ACC112 (cell line): ENCODE results near the gene MT1M.
"Not testable (repeated sequence)": the region's sequence is repeated elsewhere in the genome, so short reads cannot be mapped to it uniquely, and the experiment has no call there.

Experiments
- H2AFZ ChIP-seq: fragments of 200-600 bp; sonication (generic); one replicate; pipeline ENCODE4 v1.6.0; 2017; ENCODE audit warnings: antibody characterized with exemption, low read length; ENCODE audit not compliant: unreplicated experiment
- H3K27ac ChIP-seq: fragments of 200-600 bp; sonication (generic); 2 replicates; pipeline ENCODE4 v1.5.1; 2014; ENCODE audit warnings: low read depth, mild to moderate bottlenecking, antibody characterized with exemption, low read length, moderate library complexity
- H3K27me3 ChIP-seq: fragments of 200-600 bp; sonication (generic); 2 replicates; pipeline ENCODE4 v1.6.1; 2014; ENCODE audit warnings: mild to moderate bottlenecking, antibody characterized with exemption, low read length, moderate library complexity, mixed read lengths; ENCODE audit not compliant: insufficient read depth
- H3K36me3 ChIP-seq: fragments of 200-600 bp; sonication (generic); 2 replicates; pipeline ENCODE4 v1.6.1; 2016; ENCODE audit warnings: mild to moderate bottlenecking, antibody characterized with exemption, low read length, moderate library complexity, mixed read lengths; ENCODE audit not compliant: insufficient read depth
- H3K4me1 ChIP-seq: fragments of 200-600 bp; sonication (generic); one replicate; pipeline ENCODE4 v1.6.1; 2016; ENCODE audit warnings: low read length, mixed read lengths; ENCODE audit not compliant: insufficient read depth, unreplicated experiment, control insufficient read depth
- H3K4me3 ChIP-seq: fragments of 200-600 bp; sonication (generic); 2 replicates; pipeline ENCODE4 v1.5.1; 2014; ENCODE audit warnings: mild to moderate bottlenecking, low read depth, low read length
- H3K79me2 ChIP-seq: fragments of 200-600 bp; sonication (generic); one replicate; pipeline ENCODE4 v1.6.0; 2016; ENCODE audit warnings: low read length; ENCODE audit not compliant: control insufficient read depth, unreplicated experiment, insufficient read depth

The MT1M gene

DNA sequence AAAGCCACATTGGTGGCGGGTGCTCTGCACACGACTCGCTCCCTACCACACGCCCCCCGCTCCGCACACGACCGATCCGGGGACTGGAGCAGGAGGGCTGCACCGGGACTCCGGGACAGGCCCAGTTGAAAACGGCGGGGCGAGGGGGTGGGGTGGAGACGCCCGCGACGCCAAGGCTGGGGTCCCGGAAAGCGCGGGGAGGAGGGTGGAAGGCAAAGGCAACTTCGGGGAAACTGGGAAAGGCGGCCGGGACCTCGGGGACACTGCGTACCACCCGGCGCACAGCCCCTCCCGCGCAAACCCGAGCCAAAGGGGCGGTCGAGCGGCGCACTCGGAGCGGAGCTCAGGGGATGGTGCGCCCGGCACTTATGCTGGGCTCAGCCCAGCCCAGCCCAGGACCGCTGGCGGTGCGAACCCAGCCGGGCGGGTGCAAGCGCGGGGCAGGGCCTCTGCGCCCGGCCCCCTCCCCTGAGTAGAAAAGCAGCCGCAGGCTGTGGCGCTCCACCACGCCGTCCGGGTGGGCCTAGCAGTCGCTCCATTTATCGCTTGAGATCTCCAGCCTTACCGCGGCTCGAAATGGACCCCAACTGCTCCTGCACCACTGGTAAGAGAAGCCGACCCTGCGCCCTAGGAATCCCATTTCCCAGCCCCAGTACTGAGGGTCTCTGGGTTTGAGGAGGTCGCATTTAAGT lies at the start of gene MT1M:
Gene MT1M, plus strand, starts transcription at position 504 of the 692 bp plus-strand sequence. Its CDS starts 73 bp downstream, at position 577.
- no peaks in the 10 kb centered on the region for H3K36me3 ChIP-seq

DNA sequence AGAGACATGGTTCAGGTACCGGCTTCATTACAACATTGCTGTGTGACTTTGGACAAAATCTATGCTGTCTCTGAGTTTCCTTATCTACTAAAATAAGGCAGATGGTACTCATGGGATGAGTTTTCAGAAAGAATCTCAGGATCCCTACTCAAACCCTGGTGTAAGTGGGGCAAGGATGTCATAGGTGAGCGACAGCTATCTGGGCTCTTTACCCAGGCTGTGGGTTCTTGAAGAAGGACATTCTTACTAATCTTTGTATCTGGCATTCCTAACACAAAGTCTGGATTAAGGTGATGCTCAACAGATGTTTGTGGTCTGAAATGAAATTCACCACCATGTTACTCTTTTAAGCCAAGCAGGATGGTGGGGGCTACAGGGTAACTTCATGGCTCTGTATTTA lies 49.5 kb upstream of the MT1M start:
- not testable (repeated sequence) for H3K27me3 ChIP-seq, H3K36me3 ChIP-seq, H3K27ac ChIP-seq

More for the DNA sequence above, at the start of gene MT1M:
- H3K27me3 ChIP-seq, result no peaks in the 10 kb centered on the region
- H3K4me1 ChIP-seq, result no peaks in the 10 kb centered on the region
- peak within 1 kb of the TSS; percentile 10; the same call in 1 of the 2 replicates for H3K27ac ChIP-seq
- H2AFZ ChIP-seq, result peak within 1 kb of the TSS; percentile 95
- H3K79me2 ChIP-seq, result no peaks in the 10 kb centered on the region
- peak within 1 kb of the TSS; percentile 82 for H3K4me3 ChIP-seq

DNA sequence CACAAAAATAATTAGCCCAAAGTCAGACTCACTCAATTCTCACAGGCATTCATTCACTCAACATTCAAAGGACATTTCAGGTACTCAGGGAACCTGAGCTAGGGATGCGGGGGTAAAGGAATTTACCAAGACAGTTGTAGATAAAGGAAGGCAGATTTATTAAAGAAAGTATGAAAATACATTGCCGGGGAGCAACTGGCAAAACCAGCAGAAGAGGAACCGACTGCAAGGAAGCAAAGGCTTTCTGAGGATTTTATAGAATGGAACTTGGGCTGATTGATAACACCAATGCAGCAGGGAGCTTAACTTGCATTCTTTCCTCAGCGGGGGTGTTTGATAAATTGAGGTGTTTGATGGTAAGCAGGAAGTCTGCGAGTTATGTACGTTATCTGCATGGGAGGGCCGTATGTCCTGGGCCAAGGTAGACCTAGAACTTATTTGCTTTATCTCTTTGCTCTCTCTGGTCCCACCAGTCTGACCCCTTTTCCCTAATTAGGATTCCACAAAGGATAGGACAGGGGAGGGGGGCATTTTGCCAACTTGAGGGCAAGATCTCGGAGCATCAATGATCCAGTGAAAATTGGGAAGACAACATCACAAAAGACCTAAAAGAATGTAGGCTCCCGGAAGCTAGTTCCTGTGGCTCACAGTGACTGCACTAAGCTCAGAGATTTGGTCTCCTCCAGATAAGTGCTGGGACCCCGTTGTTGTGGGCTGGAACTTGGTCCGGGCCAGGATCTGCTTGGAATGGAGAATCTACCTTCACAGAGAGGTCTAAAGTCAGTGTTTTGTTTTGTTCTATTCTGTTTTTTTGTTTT lies 48.9 kb upstream of the MT1M start:
- H3K36me3 ChIP-seq, result no peaks in the 10 kb centered on the region
- H3K4me1 ChIP-seq, result peaks cover 3% of the 10 kb centered on the region
- H3K27me3 ChIP-seq, result peaks cover 11% of the 10 kb centered on the region; the same call in 1 of the 2 replicates
- no peak overlapping the region for H3K27ac ChIP-seq
- no peak overlapping the region for H3K4me3 ChIP-seq
- H3K79me2 ChIP-seq, result no peaks in the 10 kb centered on the region
- no peak overlapping the region for H2AFZ ChIP-seq

More for the DNA sequence above, 49.5 kb upstream of the MT1M start:
- H3K4me1 ChIP-seq, H3K79me2 ChIP-seq, H3K4me3 ChIP-seq, H2AFZ ChIP-seq: not testable (repeated sequence)

DNA sequence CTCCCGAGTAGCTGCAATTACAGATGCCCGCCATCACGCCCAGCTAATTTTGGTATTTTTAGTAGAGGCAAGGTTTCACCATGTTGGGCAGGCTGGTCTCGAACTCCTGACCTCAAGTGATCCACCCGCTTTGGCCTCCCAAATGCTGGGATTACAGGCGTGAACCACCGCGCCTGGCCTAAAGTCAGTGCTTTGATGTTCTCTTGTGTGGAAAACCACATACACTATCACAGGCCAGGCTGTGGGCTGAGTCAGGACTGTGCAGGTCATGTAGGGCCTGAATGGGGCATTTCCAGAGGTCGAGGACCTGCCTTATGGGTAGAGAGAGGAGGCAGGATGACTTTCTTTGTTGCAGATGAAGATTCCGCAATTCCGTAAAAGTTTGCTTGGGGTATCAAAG lies 48.2 kb upstream of the MT1M start:
- no peaks in the 10 kb centered on the region for H3K79me2 ChIP-seq
- no peaks in the 10 kb centered on the region for H3K36me3 ChIP-seq
- no peak overlapping the region for H3K27ac ChIP-seq
- H3K4me3 ChIP-seq, result no peak overlapping the region
- peaks cover 3% of the 10 kb centered on the region for H3K4me1 ChIP-seq
- H2AFZ ChIP-seq, result no peak overlapping the region
- peaks cover 18% of the 10 kb centered on the region for H3K27me3 ChIP-seq

DNA sequence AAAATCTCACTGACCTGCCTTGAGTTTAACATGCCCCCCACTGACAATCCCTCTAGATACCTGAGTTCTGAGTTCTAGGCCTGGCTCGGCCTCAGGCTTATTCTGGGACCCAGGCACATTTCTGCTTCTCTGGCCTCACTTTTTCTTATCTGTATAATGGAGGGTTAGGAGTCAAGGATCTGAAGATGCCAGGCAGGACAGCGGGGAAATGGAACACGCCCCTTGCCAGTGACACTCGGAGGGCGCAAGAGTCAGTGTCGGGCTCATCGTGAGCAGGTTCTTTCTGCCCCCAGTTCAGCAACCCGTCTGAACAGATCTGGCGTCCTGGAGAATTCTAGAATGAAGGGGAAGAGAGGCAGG lies 43.7 kb upstream of the MT1M start:
- H3K27ac ChIP-seq, result no peak overlapping the region
- peaks cover 29% of the 10 kb centered on the region for H3K27me3 ChIP-seq
- no peaks in the 10 kb centered on the region for H3K36me3 ChIP-seq

DNA sequence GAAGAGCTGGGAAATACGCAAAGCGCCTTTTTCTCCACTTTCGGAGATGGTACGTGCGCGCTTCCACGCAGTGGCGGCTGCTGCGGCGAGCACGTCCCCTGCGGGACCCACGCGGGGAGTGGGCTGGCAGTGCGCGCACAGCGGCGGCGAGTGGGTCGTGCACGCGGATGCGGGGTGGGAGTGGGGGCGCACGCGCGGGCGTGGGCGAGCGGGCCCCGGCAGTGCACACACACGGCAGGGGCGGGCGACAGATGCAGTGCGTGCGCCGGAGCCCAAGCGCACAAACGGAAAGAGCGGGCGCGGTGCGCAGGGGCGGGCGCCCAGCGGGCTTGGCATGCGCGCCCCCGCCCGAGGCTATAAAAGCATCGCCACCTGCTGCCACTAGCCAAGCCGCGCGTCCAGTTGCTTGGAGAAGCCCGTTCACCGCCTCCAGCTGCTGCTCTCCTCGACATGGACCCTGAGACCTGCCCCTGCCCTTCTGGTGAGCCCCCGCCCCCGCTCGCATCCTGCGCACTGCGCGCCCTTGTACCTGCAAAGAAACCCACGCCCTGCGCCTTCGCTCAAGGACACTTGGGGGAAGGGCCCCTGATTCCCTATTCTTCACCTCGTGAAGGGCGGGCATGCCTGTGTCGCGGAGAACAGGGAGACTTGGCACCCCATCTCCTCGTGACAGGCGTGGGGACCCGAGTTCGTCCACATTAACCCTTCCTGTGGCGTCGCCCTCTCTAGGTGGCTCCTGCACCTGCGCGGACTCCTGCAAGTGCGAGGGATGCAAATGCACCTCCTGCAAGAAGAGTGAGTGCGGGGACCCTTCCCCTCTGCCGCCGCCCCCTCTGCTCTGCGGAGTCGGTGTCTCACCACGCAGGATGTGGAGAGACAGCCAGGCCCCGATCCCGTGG lies 43.1 kb upstream of the MT1M start, which contains the start of gene MT3:
Gene MT3, plus strand, starts transcription at position 388 of the 899 bp plus-strand sequence. Its CDS starts 63 bp downstream, at position 451.
- no peaks in the 10 kb centered on the region for H3K36me3 ChIP-seq
- H3K4me1 ChIP-seq, result no peaks in the 10 kb centered on the region
- H3K4me3 ChIP-seq, result peak within 1 kb of the TSS; percentile 80
- no peak within 1 kb of the TSS for H3K27ac ChIP-seq
- no peaks in the 10 kb centered on the region for H3K79me2 ChIP-seq
- H3K27me3 ChIP-seq, result peaks cover 29% of the 10 kb centered on the region
- H2AFZ ChIP-seq, result peak within 1 kb of the TSS; percentile 4

More for the DNA sequence above, 43.7 kb upstream of the MT1M start:
- H3K4me1 ChIP-seq, result no peaks in the 10 kb centered on the region
- H2AFZ ChIP-seq, result peak overlapping the region; percentile 4
- peak overlapping the region; percentile 80 for H3K4me3 ChIP-seq
- H3K79me2 ChIP-seq, result no peaks in the 10 kb centered on the region

DNA sequence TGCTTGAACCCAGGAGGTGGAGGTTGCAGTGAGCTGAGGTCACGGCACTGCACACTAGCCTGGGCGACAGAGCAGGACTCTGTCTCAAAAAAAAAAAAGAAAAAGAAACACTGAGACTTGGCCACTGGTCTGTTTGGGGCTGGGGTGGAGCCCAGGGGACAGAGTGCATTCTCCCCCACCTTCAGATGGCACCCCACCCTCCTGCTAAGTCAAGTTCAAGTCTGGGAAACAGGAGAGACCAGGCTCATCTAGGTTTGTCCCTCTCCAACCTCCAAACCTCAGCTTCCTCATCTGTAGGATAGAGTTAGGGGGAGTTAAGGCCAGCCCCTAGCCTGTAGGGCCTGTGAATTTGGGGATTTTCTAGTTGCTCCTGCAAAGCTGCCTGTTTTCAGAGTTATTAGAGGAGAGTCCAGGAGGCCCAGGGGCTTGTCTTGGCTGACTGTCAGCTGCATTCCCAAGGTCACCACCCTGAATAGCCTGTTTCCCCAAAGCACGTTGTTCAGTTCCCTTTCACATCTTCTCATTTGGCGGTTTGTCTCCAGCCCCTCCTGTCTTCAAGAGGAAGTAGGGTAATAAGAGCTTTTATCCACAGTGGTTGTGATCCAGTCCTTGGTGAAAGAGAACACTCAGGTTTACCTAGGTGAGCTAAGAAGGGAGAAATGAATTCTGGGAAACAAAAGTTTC lies 40.9 kb upstream of the MT1M start:
- H3K27ac ChIP-seq, result no peak overlapping the region
- H3K4me1 ChIP-seq, result no peaks in the 10 kb centered on the region
- no peaks in the 10 kb centered on the region for H3K36me3 ChIP-seq
- H3K4me3 ChIP-seq, result no peak overlapping the region
- H3K27me3 ChIP-seq, result peaks cover 24% of the 10 kb centered on the region
- no peaks in the 10 kb centered on the region for H3K79me2 ChIP-seq
- no peak overlapping the region for H2AFZ ChIP-seq

DNA sequence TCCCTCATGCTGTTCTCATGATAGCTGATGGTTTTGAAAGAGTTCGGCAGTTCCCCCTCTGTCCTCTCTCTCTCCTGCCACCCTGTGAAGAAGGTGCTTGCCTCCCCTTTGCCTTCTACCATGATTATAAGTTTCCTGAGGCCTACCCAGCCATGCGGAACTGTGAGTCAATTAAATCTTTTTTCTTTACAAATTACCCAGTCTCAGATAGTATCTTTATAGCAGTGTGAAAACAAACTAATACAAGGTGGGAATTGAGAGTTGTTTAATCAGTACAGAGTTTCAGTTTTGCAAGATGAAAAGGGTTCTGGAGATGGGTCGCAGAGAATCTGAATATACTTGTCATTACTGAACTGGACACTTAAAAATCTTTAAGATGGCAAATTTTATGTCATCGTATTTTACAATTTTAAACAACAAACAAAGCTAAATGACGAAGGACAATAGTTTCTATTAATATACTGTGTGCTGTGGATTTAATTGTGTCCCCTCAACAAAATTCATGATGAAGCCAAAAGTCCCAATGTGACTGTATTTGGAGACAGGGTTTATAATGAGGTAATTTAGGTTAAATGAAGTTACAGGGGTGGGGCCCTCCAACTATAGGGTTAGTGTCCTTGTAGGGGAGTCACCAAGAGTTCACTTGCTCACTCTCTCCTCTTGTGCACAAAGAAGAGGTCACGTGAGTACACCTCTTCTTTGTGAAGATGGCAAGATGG lies 38.7 kb upstream of the MT1M start:
- no peak overlapping the region for H3K4me3 ChIP-seq
- no peak overlapping the region for H2AFZ ChIP-seq
- no peaks in the 10 kb centered on the region for H3K4me1 ChIP-seq
- no peaks in the 10 kb centered on the region for H3K36me3 ChIP-seq
- no peaks in the 10 kb centered on the region for H3K79me2 ChIP-seq
- peaks cover 17% of the 10 kb centered on the region for H3K27me3 ChIP-seq
- H3K27ac ChIP-seq, result no peak overlapping the region

DNA sequence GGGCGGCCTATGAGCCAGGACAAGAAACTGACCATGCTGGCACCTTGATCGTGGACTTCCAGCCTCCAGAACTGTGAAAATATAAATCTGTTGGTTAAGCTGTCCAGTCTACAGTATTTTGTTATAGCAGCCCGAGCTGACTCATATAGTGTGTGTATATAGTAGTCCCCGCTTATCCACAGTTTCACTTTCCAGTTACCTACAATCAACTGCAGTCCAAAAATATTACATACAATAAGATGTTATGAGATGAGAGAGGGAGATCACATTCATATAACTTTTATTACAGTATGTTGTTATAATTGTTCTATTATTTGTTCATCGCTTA lies 38.2 kb upstream of the MT1M start:
- no peaks in the 10 kb centered on the region for H3K4me1 ChIP-seq
- no peaks in the 10 kb centered on the region for H3K36me3 ChIP-seq
- peaks cover 12% of the 10 kb centered on the region; the same call in 1 of the 2 replicates for H3K27me3 ChIP-seq
- no peak overlapping the region for H3K27ac ChIP-seq
- no peaks in the 10 kb centered on the region for H3K79me2 ChIP-seq
- H3K4me3 ChIP-seq, result no peak overlapping the region
- no peak overlapping the region for H2AFZ ChIP-seq
